KBM-7 (cell line): ENCODE measurements around the gene ZBED5.
"Not testable (repeated sequence)": the region's sequence is repeated elsewhere in the genome, so short reads cannot be mapped to it uniquely, and the experiment has no call there.

ENCODE experiments used
- DNase-seq: peaks from one replicate; pipeline ENCODE4 v3.0.0-alpha.2; 2015
- in situ Hi-C: fragments of 300-500 bp; cut with MboI; formaldehyde crosslinking; loops from 2 replicates; pipeline ENCODE4 v1.14.3; 2020; ENCODE audit warnings: low sequenced_read_pairs, low pct_unique_long_range_greater_than_20kb, mixed read lengths

The ZBED5 gene

DNA sequence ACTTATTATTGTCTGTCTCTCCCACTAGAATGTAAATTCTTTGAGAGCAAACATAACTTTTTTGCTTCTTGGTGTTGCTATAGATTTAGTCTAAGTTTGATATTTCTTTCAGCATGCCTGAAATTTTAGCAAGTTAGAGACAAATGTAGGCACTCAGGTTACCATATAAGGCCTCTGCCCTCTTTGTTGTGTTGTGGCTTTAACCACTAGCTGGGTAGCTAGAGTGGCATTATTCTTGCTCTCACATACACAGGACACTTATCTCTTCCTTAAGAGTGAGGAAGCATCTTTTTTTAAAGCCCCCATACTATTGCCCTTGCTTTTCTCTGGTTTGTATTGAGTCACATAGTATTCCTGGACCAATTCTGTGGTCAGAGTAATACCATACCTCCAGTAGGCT, 11.2 kb downstream of the ZBED5 start:
- no peak for DNase-seq
- in situ Hi-C loops: no loop called here

GRCh38 chr11:10845589-10845988, 12.3 kb downstream of the ZBED5 start:
- in situ Hi-C loops: no loop called here
- no peak for DNase-seq

GRCh38 chr11:10844796-10845195, 13.1 kb downstream of the ZBED5 start:
- in situ Hi-C loops: no loop called here
- DNase-seq: no peak

DNA sequence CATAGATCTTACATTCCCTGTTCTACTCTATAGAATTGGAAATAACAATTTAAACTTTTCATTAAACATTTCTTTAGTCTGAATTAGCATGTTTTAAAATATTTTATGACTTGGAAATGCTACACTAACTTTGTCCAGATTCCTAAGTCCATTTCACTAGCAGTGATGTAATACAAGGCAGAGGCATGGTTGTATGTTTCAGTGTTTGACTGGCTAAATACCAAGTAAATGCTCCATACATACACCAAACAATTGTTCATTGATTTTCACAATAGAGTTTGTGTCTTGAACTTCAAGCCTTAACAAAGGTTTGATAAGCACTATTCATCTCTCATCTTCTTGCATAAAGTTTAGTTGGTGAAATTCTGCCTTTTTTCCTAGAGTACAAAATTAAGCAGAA, 13.5 kb downstream of the ZBED5 start:
- in situ Hi-C loops: no loop called here
- DNase-seq: no peak

GRCh38 chr11:10838881-10839280, 19.0 kb downstream of the ZBED5 start:
- DNase-seq: no peak
- in situ Hi-C loops: no loop called here

DNA sequence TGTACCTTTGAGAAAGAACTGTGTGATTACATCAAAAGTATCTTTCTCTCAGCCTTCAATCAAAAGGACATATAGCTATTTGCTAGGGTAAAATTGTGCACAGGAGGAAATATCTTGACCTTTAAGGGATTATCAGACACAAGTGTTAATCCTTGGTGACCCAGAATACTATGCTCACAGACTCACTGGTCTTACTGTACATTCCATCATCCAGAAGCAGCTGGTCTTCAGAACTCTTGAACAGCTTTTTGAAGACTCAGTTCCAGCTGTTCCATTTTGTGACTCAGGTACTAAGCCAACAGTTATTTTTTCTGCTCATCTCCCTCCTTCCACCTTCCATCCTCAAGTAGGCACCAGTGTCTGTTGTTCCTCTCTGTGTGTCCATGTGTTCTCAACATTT, 19.8 kb downstream of the ZBED5 start:
- no peak for DNase-seq
- in situ Hi-C loops: no loop called here

GRCh38 chr11:10836884-10837283, 21.0 kb downstream of the ZBED5 start:
- in situ Hi-C loops, DNase-seq: not testable (repeated sequence)

DNA sequence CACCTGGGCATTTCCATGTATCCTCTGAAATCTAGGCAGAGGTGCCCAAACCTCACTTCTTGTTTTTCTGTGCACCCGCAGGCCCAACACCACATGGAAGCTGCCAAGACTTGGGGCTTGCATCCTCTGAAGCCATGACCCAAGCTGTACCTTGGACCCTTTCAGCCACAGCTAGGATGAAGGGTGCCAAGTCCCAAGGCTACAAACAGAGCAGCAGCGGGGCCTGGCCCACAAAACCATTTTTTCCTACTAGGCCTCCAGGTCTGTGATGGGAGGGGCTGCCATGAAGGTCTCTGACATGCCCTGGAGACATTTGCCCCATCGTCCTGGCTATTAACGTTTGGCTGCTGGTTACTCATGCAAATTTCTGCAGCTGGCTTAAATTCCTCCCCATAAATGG, 28.7 kb downstream of the ZBED5 start:
- in situ Hi-C loops: no loop called here

GRCh38 chr11:10828402-10828801, 29.5 kb downstream of the ZBED5 start:
- no peak for DNase-seq
- in situ Hi-C loops: no loop called here

More for the DNA sequence above, 28.7 kb downstream of the ZBED5 start:
- no peak for DNase-seq

GRCh38 chr11:10824888-10825287, 33.0 kb downstream of the ZBED5 start:
- in situ Hi-C loops: no loop called here
- DNase-seq: peak; percentile 70

DNA sequence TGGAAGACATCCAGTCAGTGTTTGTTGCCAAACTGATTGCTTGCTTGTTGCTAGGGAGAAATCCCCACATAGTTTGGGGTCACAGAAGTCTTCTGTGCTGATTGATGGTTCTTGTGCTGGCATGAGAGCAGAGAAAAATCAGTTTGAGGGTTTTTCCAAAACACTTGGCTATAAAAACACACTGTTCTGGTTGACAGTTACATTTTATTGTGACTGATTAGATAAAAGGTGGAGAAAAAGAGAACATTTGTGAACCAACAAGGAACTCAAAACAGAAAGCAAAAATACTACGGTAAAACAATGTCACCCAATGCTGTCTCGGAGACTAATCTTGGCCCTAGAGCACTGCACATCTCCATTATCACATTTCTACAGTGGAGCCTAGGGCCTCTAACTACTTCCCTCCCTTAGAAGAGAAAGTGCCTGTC, 34.7 kb downstream of the ZBED5 start:
- in situ Hi-C loops: no loop called here

DNA sequence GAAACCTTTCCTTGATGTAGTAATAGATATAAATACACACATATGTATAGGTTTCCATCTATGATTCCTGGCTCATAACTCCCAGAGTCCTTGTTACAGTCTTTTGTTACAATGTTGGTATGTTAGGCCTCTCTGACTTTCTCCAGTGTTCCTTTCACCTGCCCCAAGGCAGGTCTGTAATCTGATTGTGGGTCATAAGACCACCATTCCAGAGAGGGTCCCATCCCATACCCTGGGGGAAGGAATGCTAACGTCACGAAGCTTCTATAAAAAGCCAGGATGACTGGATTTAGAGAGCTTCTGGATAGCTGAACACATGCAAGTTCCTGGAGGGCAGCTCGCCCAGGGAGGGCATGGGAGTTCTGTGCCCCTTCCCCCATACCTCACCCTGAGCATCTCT, 35.4 kb downstream of the ZBED5 start:
- in situ Hi-C loops, DNase-seq: not testable (repeated sequence)

More for the DNA sequence above, 34.7 kb downstream of the ZBED5 start:
- DNase-seq: no peak

DNA sequence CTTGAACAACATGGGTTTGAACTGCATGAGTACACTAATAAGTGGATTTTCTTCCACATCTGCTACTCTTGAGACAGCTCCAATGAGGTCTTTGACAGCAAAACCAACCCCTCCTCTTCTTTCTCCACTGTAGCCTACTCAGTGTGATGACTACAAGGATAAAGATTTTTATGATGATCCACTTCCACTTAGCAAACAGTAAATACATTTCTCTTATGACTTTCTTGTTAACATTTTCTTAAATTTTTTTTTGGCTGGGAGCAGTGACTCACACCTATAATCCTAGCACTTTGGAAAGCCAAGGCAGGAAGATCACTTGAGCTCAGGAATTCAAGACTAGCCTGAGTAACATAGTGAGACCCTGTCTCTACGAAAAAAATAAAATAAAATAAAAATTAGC, 39.3 kb downstream of the ZBED5 start:
- DNase-seq: no peak
- in situ Hi-C loops: no loop called here

DNA sequence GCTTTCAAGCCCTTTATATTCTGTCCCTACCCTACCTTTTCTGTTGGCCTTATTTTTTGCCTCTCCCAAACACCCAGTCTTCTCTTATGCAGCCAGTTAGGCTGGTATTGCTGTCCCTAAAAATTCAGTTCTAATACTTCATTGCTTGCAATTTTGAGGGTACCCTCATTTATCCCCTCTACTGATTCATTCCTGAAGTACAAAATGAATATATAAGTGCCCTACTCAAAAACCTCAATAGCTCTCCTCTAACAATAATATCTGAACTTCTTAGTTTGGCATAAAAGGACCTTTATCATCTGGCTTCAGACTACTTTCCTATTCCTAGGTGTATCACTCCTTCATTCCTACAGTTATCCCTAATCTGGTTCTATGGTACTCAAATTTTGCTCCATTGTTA, 43.9 kb downstream of the ZBED5 start:
- in situ Hi-C loops: no loop called here
- no peak for DNase-seq

GRCh38 chr11:10809373-10810160, 48.3 kb downstream of the ZBED5 start:
- in situ Hi-C loops: no loop called here
- no peak for DNase-seq

DNA sequence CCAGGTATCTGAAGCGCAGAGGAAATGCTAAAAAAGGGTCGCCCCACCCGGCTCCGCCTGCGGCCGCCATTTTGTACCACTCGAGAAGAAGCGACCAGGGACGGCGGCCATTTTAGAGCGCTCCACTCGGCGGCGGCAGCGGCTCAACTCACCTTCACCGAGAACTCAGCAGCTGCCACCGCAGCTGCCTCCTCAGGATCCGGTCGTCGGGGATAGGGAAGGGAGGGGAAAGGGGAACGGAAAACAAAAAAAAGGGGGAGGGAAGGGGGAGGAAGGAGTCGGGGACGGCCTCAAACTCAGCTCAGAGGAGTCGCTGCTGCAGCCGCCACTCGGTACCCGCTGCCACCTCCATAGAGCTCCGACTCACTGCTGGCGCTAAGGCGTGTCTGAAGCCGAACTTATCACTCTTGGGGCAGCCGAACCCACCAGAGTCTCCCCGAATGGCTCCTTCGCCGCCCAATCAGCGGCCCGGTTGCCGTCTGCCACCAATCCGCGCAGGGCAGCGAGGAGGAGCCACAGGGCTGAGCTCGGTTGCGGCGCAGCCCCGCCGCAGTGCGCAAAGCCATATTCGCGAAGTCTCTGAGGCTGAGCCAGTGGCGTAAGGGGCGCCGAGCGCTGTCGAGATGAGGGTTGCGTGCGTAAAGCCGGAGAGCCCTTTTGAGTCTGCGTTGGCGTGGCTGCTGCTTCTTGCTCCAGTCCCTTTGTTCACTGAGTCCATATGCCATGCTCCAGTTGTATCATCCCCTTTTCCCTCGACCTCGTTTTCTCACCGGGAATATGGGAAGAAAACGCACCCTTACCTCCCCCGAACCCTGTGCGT, 49.1 kb downstream of the ZBED5 start, which contains the start of gene EIF4G2:
EIF4G2 (minus strand) TSS at position 374 of the 820 bp plus-strand sequence.
- in situ Hi-C loops: no loop called here
- DNase-seq: peak; percentile 99

DNA sequence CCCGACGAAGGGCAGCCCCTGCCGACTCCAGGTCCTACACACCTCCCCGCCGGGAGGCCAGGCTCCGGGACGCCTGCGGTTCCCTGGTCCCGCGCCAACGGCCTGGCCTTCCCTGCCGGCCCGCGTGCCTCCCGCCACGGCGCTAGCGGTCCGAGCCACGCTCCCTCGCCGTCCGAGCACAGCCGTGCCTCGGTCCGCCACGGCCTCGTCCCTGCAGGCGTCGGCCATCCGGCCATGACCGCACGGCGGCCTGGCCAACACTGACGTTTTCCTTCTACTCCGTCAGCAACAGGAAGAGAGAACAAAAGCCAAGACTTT, 49.7 kb downstream of the ZBED5 start:
- no peak for DNase-seq
- in situ Hi-C loops: no loop called here

GRCh38 chr11:10807493-10808234, 50.2 kb downstream of the ZBED5 start:
- peak; percentile 59 for DNase-seq
- in situ Hi-C loops: no loop called here

DNA sequence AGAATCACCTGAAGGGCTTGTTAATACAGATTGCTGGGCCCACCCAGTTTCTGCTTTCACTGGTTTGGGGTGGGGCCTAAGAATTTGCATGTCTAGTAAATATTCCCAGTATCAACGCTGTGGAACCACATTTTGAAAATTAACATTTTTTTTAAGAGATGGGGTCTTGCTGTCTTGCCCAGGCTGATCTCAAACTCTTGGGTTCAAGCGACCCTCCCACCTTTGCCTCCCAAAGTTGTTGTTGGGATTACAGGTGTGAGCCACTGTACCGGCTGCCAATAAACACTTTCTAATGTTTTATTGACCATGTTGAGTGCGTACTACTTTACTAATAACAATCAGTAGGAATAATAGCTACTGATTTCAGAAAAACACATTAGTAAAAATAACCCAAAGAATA, 51.6 kb downstream of the ZBED5 start:
- no peak for DNase-seq
- in situ Hi-C loops: no loop called here

DNA sequence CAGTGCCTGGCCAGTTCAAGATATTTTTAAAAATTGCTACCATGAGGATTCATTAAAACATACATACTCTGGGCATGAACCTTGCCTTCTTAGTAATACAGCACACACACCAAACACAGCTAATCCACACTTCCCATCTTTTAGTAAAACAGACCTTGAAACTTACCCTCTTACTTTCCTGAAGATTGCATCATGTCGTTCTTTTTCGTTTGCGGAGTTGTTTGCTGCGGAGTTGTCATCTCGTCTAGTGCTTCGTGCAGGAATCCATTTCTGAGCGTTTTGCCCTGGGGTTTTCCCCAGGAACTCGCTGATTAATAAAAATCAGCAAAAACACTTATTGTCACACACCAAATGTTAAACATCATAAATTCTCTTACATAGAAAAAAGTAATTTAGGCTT, 52.1 kb downstream of the ZBED5 start:
- in situ Hi-C loops: no loop called here
- no peak for DNase-seq
